Dermis microvascular lymphatic vessel endothelial cell (primary cell): Measurements from ENCODE around the gene PARD6G. TPM values are rescaled to one million over a fixed set of nuclear protein-coding genes. Genes with fewer than 3 reads are reported as not detected.

Source experiments
- DNase-seq, 2 donors: peaks; one replicate each; pipeline versions ENCODE4 v3.0.0 to v3.0.0-alpha.2; 2010; ENCODE audit warnings: low read depth in 2 of 2
- total RNA-seq: library from RNA; depleted of rRNA; stranded (reverse); fragments of >200 nt; gene quantifications from 2 replicates; pipeline ENCODE4 v1.2.1, GENCODE V29; 2014

PARD6G gene
- total RNA-seq, 1 donor from 2014 or later: 34.7 TPM

- peak; percentile 96 to 97 for DNase-seq
Observed at GRCh38 chr18:80108739-80109675, 138.3 kb downstream of the PARD6G start, which contains the start of gene ADNP2. TSS of gene ADNP2 (plus strand) at chr18:80109262. CDS start at chr18:80117543, 8,281 bp downstream.

DNA sequence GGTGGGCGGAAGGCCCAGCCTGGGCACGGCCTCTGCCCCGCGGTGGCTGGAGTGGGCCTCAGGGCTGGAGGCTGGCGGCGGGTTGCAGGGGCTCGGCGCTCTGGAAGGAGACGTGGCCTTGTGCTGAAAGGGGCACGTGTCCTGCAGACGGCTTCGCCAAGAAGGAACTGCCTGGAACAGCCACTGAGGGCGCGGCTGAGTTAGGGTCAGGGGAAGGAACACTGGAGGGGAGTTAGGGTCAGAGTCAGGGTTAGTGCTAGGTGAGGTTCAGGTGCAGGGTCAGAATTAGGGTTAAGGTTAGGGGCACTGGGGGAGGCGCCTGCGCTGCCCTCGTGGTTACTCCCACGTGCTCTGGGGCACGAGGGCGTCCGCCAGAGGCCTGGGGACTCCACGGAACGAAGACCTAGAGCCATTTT is 139.2 kb downstream of the PARD6G start:
- no peak for DNase-seq

- DNase-seq: no peak
Observed at GRCh38 chr18:80107426-80107825, 139.9 kb downstream of the PARD6G start.

Other genes starting within 250 kb of the PARD6G start
- 32.4 and 34.0 TPM in 2 replicates for gene RBFA, start 213.1 kb downstream of the PARD6G start, total RNA-seq
- 12.2 and 15.2 TPM in 2 replicates for gene ADNP2, start 138.3 kb downstream of the PARD6G start, total RNA-seq